HCT116 (cell line): ENCODE data around the gene ATOH8. TPM values are rescaled to one million over a fixed set of nuclear protein-coding genes. Genes with fewer than 3 reads are reported as not detected.

Experiments used
- ATAC-seq: fragments of 200-7000 bp; cut with Tn5 transposase; 2 replicates; pipeline ENCODE4 v1.9.1; 2020; ENCODE audit warnings: mild to moderate bottlenecking, moderate library complexity
- BruUV-seq: library from RNA; stranded (reverse); fragments of 400-500 nt; replicated peaks from 2 replicates; lab custom pipeline; 2021; lab: Mats Ljungman, UMichigan
- CTCF ChIA-PET: fragments of 300-600 bp; sonication (Branson Sonifier 250); formaldehyde crosslinking; loops from one replicate; lab custom pipeline; 2021; ENCODE audit warnings: antibody characterized with exemption; lab: Charles Lee
- POLR2A ChIA-PET: fragments of 300-600, 350-600 bp; sonication (Branson Sonifier 250); formaldehyde crosslinking; loops from one replicate; lab custom pipeline; 2021; ENCODE audit warnings: antibody characterized with exemption; lab: Charles Lee
- RAD21 ChIA-PET, 2 experiments: fragments of 300-600 bp; sonication (Branson Sonifier 250); formaldehyde crosslinking; loops; one replicate each; lab custom pipeline; 2023; ENCODE audit warnings: low total read pairs in 2 of 2; ENCODE audit not compliant: uncharacterized antibody in 2 of 2, unreplicated experiment in 2 of 2, low non-redundant PET in 1 of 2; lab: Charles Lee
- DNase-seq: peaks from one replicate; pipeline ENCODE4 v3.0.0-alpha.2; 2010; ENCODE audit warnings: low read depth, low spot score
- H2AFZ ChIP-seq: fragments of 200-600 bp; shearing (Covaris generic), sonication (generic); 2 replicates; pipeline ENCODE4 v1.6.1; 2017; ENCODE audit warnings: low read depth, mixed run types, mixed read lengths, antibody characterized with exemption, low read length; ENCODE audit not compliant: poor library complexity, severe bottlenecking
- H3K27ac ChIP-seq: 2 replicates; pipeline ENCODE4 v1.5.1; 2012; ENCODE audit warnings: low read depth, low read length
- H3K27me3 ChIP-seq: fragments of 200-600 bp; sonication (generic); 2 replicates; pipeline ENCODE4 v1.6.1; 2016; ENCODE audit warnings: mixed run types, low read length, mixed read lengths; ENCODE audit not compliant: insufficient read depth
- H3K36me3 ChIP-seq, 2 experiments: fragments of 200-500 bp in 1 of 2; fragments of 200-600 bp in 1 of 2; sonication (Bioruptor generic) in 1 of 2; sonication (generic) in 1 of 2; 2 replicates each; pipeline versions ENCODE4 v1.5.1 to v1.6.1; 2014 to 2016; ENCODE audit warnings: low read length in 2 of 2, inconsistent platforms in 1 of 2, mixed read lengths in 1 of 2, mixed run types in 1 of 2; ENCODE audit not compliant: insufficient read depth in 2 of 2, control insufficient read depth in 1 of 2
- H3K4me1 ChIP-seq, 2 experiments: fragments of 200-600 bp in 1 of 2; sonication (generic) in 1 of 2; 2 replicates each; pipeline versions ENCODE4 v1.5.1 to v1.6.1; 2012 to 2017; ENCODE audit warnings: low read length in 2 of 2, inconsistent platforms in 1 of 2, mild to moderate bottlenecking in 1 of 2, mixed read lengths in 1 of 2, mixed run types in 1 of 2, moderate library complexity in 1 of 2; ENCODE audit not compliant: insufficient read depth in 2 of 2, control insufficient read depth in 1 of 2
- H3K4me2 ChIP-seq: fragments of 200-600 bp; sonication (generic); 2 replicates; pipeline ENCODE4 v1.6.1; 2017; ENCODE audit warnings: mixed run types, low read length, mixed read lengths
- H3K4me3 ChIP-seq, 2 experiments: fragments of 200-600 bp in 1 of 2; sonication (generic) in 1 of 2; replicated peaks in 1 of 2; 2 replicates each; pipeline ENCODE4 v1.5.1; 2011 to 2016; ENCODE audit warnings: low read length in 2 of 2, control low read depth in 1 of 2, low read depth in 1 of 2, mild to moderate bottlenecking in 1 of 2, mixed read lengths in 1 of 2, mixed run types in 1 of 2
- H3K79me2 ChIP-seq: fragments of 200-600 bp; sonication (generic); 2 replicates; pipeline ENCODE4 v1.6.1; 2017; ENCODE audit warnings: mild to moderate bottlenecking, mixed run types, low read length, moderate library complexity, mixed read lengths; ENCODE audit not compliant: insufficient read depth
- H3K9ac ChIP-seq: fragments of 200-600 bp; sonication (generic); 2 replicates; pipeline ENCODE4 v1.6.1; 2016; ENCODE audit warnings: low read length, mixed read lengths
- H3K9me2 ChIP-seq: fragments of 200-600 bp; sonication (generic), shearing (Covaris generic); 2 replicates; pipeline ENCODE4 v1.6.1; 2017; ENCODE audit warnings: mixed run types, mild to moderate bottlenecking, moderate library complexity; ENCODE audit not compliant: insufficient read depth
- H3K9me3 ChIP-seq, 2 experiments: fragments of 200-500 bp in 1 of 2; fragments of 200-600 bp in 1 of 2; sonication (Bioruptor generic) in 1 of 2; sonication (generic) in 1 of 2; 2 replicates each; pipeline ENCODE4 v1.6.1; 2014 to 2017; ENCODE audit warnings: low read length in 2 of 2, mixed read lengths in 2 of 2, inconsistent platforms in 1 of 2, low read depth in 1 of 2, mild to moderate bottlenecking in 1 of 2, mixed run types in 1 of 2, moderate library complexity in 1 of 2; ENCODE audit not compliant: control insufficient read depth in 1 of 2, insufficient read depth in 1 of 2
- H4K20me1 ChIP-seq: fragments of 200-600 bp; sonication (generic), shearing (Covaris generic); 2 replicates; pipeline ENCODE4 v1.6.1; 2017; ENCODE audit warnings: mixed run types, mild to moderate bottlenecking, moderate library complexity; ENCODE audit not compliant: insufficient read depth
- CTCF ChIP-seq, 3 experiments: fragments of 200-600 bp in 1 of 3; sonication (generic) in 1 of 3; IDR thresholded peaks in 2 of 3; conservative IDR thresholded peaks in 1 of 3; 2 replicates each; pipeline ENCODE4 v1.5.1; 2012 to 2017; ENCODE audit warnings: low read depth in 2 of 3, low read length in 2 of 3, antibody characterized with exemption in 1 of 3, borderline replicate concordance in 1 of 3, control low read depth in 1 of 3, mild to moderate bottlenecking in 1 of 3, mixed read lengths in 1 of 3, mixed run types in 1 of 3, moderate library complexity in 1 of 3; ENCODE audit not compliant: insufficient read depth in 1 of 3
- EZH2 ChIP-seq: fragments of 200-600 bp; sonication (generic); IDR thresholded peaks from 2 replicates; pipeline ENCODE4 v1.6.1; 2017; ENCODE audit warnings: antibody characterized with exemption, mixed run types
- POLR2AphosphoS5 ChIP-seq: IDR thresholded peaks from 2 replicates; pipeline ENCODE4 v1.6.1; 2011; ENCODE audit warnings: mild to moderate bottlenecking, low read depth, low read length, moderate library complexity
- SIN3A ChIP-seq: IDR thresholded peaks from 2 replicates; pipeline ENCODE4 v1.6.1; 2012; ENCODE audit warnings: low read depth
- ZNF274 ChIP-seq: fragments of 200-500 bp; sonication (Bioruptor generic); IDR thresholded peaks from 2 replicates; pipeline ENCODE4 v1.6.1; 2014; ENCODE audit warnings: mild to moderate bottlenecking, low read depth, low read length, inconsistent platforms
- intact Hi-C: fragments of 100-400 bp; cut with micrococcal nuclease; formaldehyde crosslinking; loops from 2 replicates; pipeline ENCODE4 v1.10.0; 2022
- total RNA-seq: library from RNA; stranded (reverse); gene quantifications from one replicate; pipeline ENCODE4 v1.2.1, GENCODE V29; 2021; ENCODE audit not compliant: unreplicated experiment

The ATOH8 gene
- total RNA-seq, 1 experiment from 2014 or later, result 0.74 TPM

DNA sequence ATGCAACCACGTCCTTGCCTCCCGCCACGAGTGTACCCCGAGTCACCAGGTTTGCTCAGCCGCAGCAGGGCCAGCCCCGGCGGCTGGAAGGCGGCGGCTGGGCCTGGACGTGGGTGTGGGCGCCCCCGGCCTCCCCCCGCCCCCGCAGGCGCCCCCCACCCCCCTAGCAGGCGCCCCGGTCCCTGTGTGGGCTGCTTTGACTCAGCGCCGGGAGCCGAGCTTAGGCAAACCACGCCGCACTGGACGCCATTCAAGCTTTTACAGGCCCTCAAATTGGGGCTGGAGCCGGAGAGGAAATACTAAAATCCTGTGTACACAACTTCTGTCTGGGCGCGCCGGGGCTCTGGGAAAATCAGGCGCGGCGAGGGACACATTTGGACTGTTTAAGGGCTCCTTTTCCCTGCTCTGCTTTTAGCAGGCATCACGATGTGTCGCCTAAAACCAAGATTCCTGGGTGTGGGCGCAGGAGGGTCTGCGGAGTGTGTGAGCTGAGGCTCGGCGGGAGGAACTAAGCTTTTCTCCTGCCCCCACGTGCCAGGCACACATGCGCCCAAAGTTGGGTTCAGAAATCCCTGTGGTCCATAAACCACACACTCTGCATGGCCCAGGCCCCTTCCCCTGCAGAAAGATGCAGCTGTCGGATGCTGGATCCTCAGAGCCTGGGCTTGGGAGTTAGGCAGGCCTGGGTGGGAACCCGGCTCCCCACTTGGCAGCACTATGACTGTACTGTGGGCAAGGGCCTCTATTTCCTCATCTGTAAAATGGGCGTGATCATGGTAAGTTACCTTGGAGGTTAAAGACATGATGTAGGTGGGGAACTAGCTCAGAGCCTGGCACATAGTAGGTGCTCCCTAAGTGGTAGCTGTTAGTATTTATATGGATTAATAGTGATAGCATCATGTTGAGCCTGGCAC is 57.6 kb downstream of the ATOH8 start:
- ChIA-PET CTCF (interaction anchor here (0.7 to 3.1 kb wide), 4 partner anchors 16 to 174 kb away, joined by 3 to 41 read pairs (median 6); partner anchors contain the start of gene ATOH8), POLR2A (interaction anchor here (0.6 kb wide), 1 partner anchor 69 kb away, joined by 3 read pairs; no protein-coding TSS in a partner anchor), RAD21 (no interaction called here)
- no peaks in the 10 kb centered on the region for H3K27me3 ChIP-seq
- no peak overlapping the region for H3K27ac ChIP-seq
- DNase-seq (no peak), ATAC-seq (no peak)
- H2AFZ ChIP-seq, result no peak overlapping the region
- H3K9ac ChIP-seq, result no peak overlapping the region
- H4K20me1 ChIP-seq, result no peaks in the 10 kb centered on the region
- H3K9me2 ChIP-seq, result no peaks in the 10 kb centered on the region
- BruUV-seq, result no TSS peak
- H3K4me2 ChIP-seq, result no peak overlapping the region
- intact Hi-C loops, result no loop called here
- no peaks in the 10 kb centered on the region for H3K36me3 ChIP-seq
- TF ChIP-seq POLR2AphosphoS5, result no peak
- no peak for TF ChIP-seq CTCF (IDR thresholded peaks at IDR 0.05 in 2 of 3, conservative IDR thresholded peaks at IDR 0.05 in 1 of 3; ENCODE audit: borderline replicate concordance in 1 of 3, insufficient read depth in 1 of 3, low read depth in 2 of 3, low read length in 2 of 3)
- no peak for TF ChIP-seq ZNF274
- TF ChIP-seq SIN3A, result no peak
- no peak for TF ChIP-seq EZH2
- TF ChIP-seq, all 23 proteins: peak for 0
- Histone ChIP-seq H3K9me3 (no peaks in the 10 kb centered on the region), H3K4me1 (no peaks in the 10 kb centered on the region), H3K4me3 (no peak overlapping the region), H3K79me2 (no peaks in the 10 kb centered on the region)
